Activated CD4-positive, alpha-beta T cell treated with anti-CD3 and anti-CD28 coated beads, Interleukin-2, amount 10 ng/mL, durations not matched to agents 24 days and 14 days (primary cell): ENCODE measurements around the gene CSK. TPM values are rescaled to one million over a fixed set of nuclear protein-coding genes. Genes with fewer than 3 reads are reported as not detected.

Experiments
- DNase-seq: peaks from one replicate; pipeline ENCODE4 v3.0.0; 2022
- H3K27ac Mint-ChIP-seq: one replicate; pipeline ENCODE4 v1.8.0; 2022; ENCODE audit warnings: mild to moderate bottlenecking, mixed read lengths
- H3K27me3 Mint-ChIP-seq: one replicate; pipeline ENCODE4 v1.8.0; 2022; ENCODE audit warnings: mixed read lengths
- H3K36me3 Mint-ChIP-seq: one replicate; pipeline ENCODE4 v1.8.0; 2022; ENCODE audit warnings: low read depth, mild to moderate bottlenecking, mixed read lengths
- H3K4me1 Mint-ChIP-seq: one replicate; pipeline ENCODE4 v1.8.0; 2021; ENCODE audit warnings: mixed read lengths
- H3K4me3 Mint-ChIP-seq: one replicate; pipeline ENCODE4 v1.8.0; 2022; ENCODE audit warnings: mild to moderate bottlenecking, moderate library complexity, mixed read lengths
- H3K9me3 Mint-ChIP-seq: one replicate; pipeline ENCODE4 v1.8.0; 2021; ENCODE audit warnings: mixed read lengths
- intact Hi-C: fragments of 100-400 bp; cut with micrococcal nuclease; formaldehyde crosslinking; loops from one replicate; pipeline ENCODE4 v1.15.1; 2023
- total RNA-seq: library from RNA; stranded (reverse); gene quantifications from 2 replicates; pipeline ENCODE4 v1.2.3, GENCODE V29; 2022

The CSK gene
- total RNA-seq, 1 donor from 2014 or later, result 340 TPM

GRCh38 chr15:74762791-74763150, 19.1 kb upstream of the CSK start:
- intact Hi-C loops, result no loop called here
- H3K27ac Mint-ChIP-seq, result no peak overlapping the region

GRCh38 chr15:74763416-74763815, 18.5 kb upstream of the CSK start:
- intact Hi-C loops, result no loop called here
- no peak for DNase-seq
- H3K9me3 Mint-ChIP-seq, result no peaks in the 10 kb centered on the region
- no peak overlapping the region for H3K27ac Mint-ChIP-seq
- no peaks in the 10 kb centered on the region for H3K4me1 Mint-ChIP-seq
- H3K4me3 Mint-ChIP-seq, result no peak overlapping the region
- H3K36me3 Mint-ChIP-seq, result no peaks in the 10 kb centered on the region
- H3K27me3 Mint-ChIP-seq, result peaks cover 4% of the 10 kb centered on the region

More at GRCh38 chr15:74762791-74763150, 19.1 kb upstream of the CSK start:
- Mint-ChIP-seq H3K4me3 (no peak overlapping the region), H3K27me3 (peaks cover 4% of the 10 kb centered on the region), H3K4me1 (no peaks in the 10 kb centered on the region), H3K9me3 (no peaks in the 10 kb centered on the region), H3K36me3 (no peaks in the 10 kb centered on the region)
- DNase-seq, result no peak

- Mint-ChIP-seq H3K27ac (no peak overlapping the region), H3K9me3 (no peaks in the 10 kb centered on the region), H3K4me1 (peaks cover 15% of the 10 kb centered on the region), H3K4me3 (no peak overlapping the region), H3K27me3 (peaks cover 4% of the 10 kb centered on the region), H3K36me3 (no peaks in the 10 kb centered on the region)
- DNase-seq, result no peak
- intact Hi-C loops, result loop anchor here (2.0 kb wide), 1 partner anchor 393 kb away; no protein-coding TSS in a partner anchor
Measured at GRCh38 chr15:74767167-74768098, 14.4 kb upstream of the CSK start.

GRCh38 chr15:74768099-74768770, 13.6 kb upstream of the CSK start:
- H3K4me1 Mint-ChIP-seq, result peaks cover 19% of the 10 kb centered on the region
- intact Hi-C loops, result loop anchor here (2.0 kb wide), 1 partner anchor 393 kb away; no protein-coding TSS in a partner anchor
- H3K27me3 Mint-ChIP-seq, result peaks cover 4% of the 10 kb centered on the region
- no peaks in the 10 kb centered on the region for H3K9me3 Mint-ChIP-seq
- H3K4me3 Mint-ChIP-seq, result no peak overlapping the region
- H3K36me3 Mint-ChIP-seq, result no peaks in the 10 kb centered on the region
- peak; percentile 53 for DNase-seq
- no peak overlapping the region for H3K27ac Mint-ChIP-seq

GRCh38 chr15:74768771-74769342, 13.0 kb upstream of the CSK start:
- Mint-ChIP-seq H3K9me3 (no peaks in the 10 kb centered on the region), H3K4me3 (no peak overlapping the region), H3K4me1 (peaks cover 24% of the 10 kb centered on the region), H3K27me3 (peaks cover 4% of the 10 kb centered on the region), H3K27ac (no peak overlapping the region), H3K36me3 (no peaks in the 10 kb centered on the region)
- peak; percentile 90 for DNase-seq
- intact Hi-C loops, result loop anchor here (1.0 to 2.0 kb wide), 2 partner anchors 134 to 394 kb away; no protein-coding TSS in a partner anchor

- H3K27ac Mint-ChIP-seq, result no peak overlapping the region
- H3K27me3 Mint-ChIP-seq, result peaks cover 4% of the 10 kb centered on the region
- H3K9me3 Mint-ChIP-seq, result no peaks in the 10 kb centered on the region
- H3K4me3 Mint-ChIP-seq, result no peak overlapping the region
- intact Hi-C loops, result loop anchor here (1.0 to 2.0 kb wide), 3 partner anchors 17 to 395 kb away; no protein-coding TSS in a partner anchor
- peaks cover 30% of the 10 kb centered on the region for H3K4me1 Mint-ChIP-seq
- DNase-seq, result peak; percentile 54
- no peaks in the 10 kb centered on the region for H3K36me3 Mint-ChIP-seq
Measured at GRCh38 chr15:74769463-74770025, 12.3 kb upstream of the CSK start.

GRCh38 chr15:74770211-74770903, 11.5 kb upstream of the CSK start:
- Mint-ChIP-seq H3K36me3 (no peaks in the 10 kb centered on the region), H3K27me3 (peaks cover 4% of the 10 kb centered on the region), H3K4me1 (peaks cover 34% of the 10 kb centered on the region), H3K27ac (no peak overlapping the region), H3K4me3 (no peak overlapping the region), H3K9me3 (no peaks in the 10 kb centered on the region)
- peak; percentile 55 for DNase-seq
- intact Hi-C loops, result loop anchor here (2.0 kb wide), 1 partner anchor 16 kb away; no protein-coding TSS in a partner anchor

GRCh38 chr15:74773329-74773728, 8.6 kb upstream of the CSK start:
- Mint-ChIP-seq H3K9me3 (no peaks in the 10 kb centered on the region), H3K36me3 (no peaks in the 10 kb centered on the region), H3K4me1 (peaks cover 59% of the 10 kb centered on the region), H3K27ac (peak overlapping the region; percentile 26), H3K4me3 (no peak overlapping the region), H3K27me3 (peaks cover 2% of the 10 kb centered on the region)
- DNase-seq, result no peak
- intact Hi-C loops, result no loop called here

GRCh38 chr15:74773731-74774252, 8.1 kb upstream of the CSK start:
- Mint-ChIP-seq H3K4me1 (peaks cover 61% of the 10 kb centered on the region), H3K27me3 (peaks cover under 1% of the 10 kb centered on the region), H3K9me3 (no peaks in the 10 kb centered on the region), H3K36me3 (no peaks in the 10 kb centered on the region), H3K27ac (peak overlapping the region; percentile 53), H3K4me3 (no peak overlapping the region)
- intact Hi-C loops, result no loop called here
- peak; percentile 54 for DNase-seq

GRCh38 chr15:74775132-74775562, 6.7 kb upstream of the CSK start:
- intact Hi-C loops, result no loop called here
- H3K27ac Mint-ChIP-seq, result peak overlapping the region; percentile 96
- no peaks in the 10 kb centered on the region for H3K36me3 Mint-ChIP-seq
- peak overlapping the region; percentile 23 for H3K4me3 Mint-ChIP-seq
- H3K4me1 Mint-ChIP-seq, result peaks cover 72% of the 10 kb centered on the region
- DNase-seq, result peak; percentile 53
- H3K27me3 Mint-ChIP-seq, result no peaks in the 10 kb centered on the region
- no peaks in the 10 kb centered on the region for H3K9me3 Mint-ChIP-seq

GRCh38 chr15:74775894-74776293, 6.0 kb upstream of the CSK start:
- H3K4me3 Mint-ChIP-seq, result peak overlapping the region; percentile 23
- no peaks in the 10 kb centered on the region for H3K9me3 Mint-ChIP-seq
- no peak for DNase-seq
- H3K36me3 Mint-ChIP-seq, result peaks cover 2% of the 10 kb centered on the region
- no peaks in the 10 kb centered on the region for H3K27me3 Mint-ChIP-seq
- H3K4me1 Mint-ChIP-seq, result peaks cover 78% of the 10 kb centered on the region
- intact Hi-C loops, result no loop called here
- H3K27ac Mint-ChIP-seq, result peak overlapping the region; percentile 96

- intact Hi-C loops, result loop anchor here (1.0 kb wide), 1 partner anchor 11 kb away; no protein-coding TSS in a partner anchor
- H3K27me3 Mint-ChIP-seq, result no peaks in the 10 kb centered on the region
- peak overlapping the region; percentile 82 for H3K4me3 Mint-ChIP-seq
- peaks cover 4% of the 10 kb centered on the region for H3K36me3 Mint-ChIP-seq
- peaks cover 75% of the 10 kb centered on the region for H3K4me1 Mint-ChIP-seq
- H3K9me3 Mint-ChIP-seq, result no peaks in the 10 kb centered on the region
- DNase-seq, result peak; percentile 88
- H3K27ac Mint-ChIP-seq, result peak overlapping the region; percentile 96
Measured at GRCh38 chr15:74776821-74777768, 4.8 kb upstream of the CSK start.
